PC-9 (cell line): ENCODE measurements around the gene OPN4.

Experiments
- EZH2 ChIP-seq: fragments of 200-600 bp; sonication (generic); IDR thresholded peaks from 2 replicates; pipeline ENCODE4 v1.8.0; 2017; ENCODE audit warnings: antibody characterized with exemption, low read depth
- TF ChIP-seq, protein P1 (sequence below): fragments of 200-600 bp; sonication (generic); conservative IDR thresholded peaks from 2 replicates; pipeline ENCODE4 v1.6.1; 2017; ENCODE audit warnings: mixed run types, antibody characterized with exemption, mild to moderate bottlenecking, moderate library complexity

DNA sequence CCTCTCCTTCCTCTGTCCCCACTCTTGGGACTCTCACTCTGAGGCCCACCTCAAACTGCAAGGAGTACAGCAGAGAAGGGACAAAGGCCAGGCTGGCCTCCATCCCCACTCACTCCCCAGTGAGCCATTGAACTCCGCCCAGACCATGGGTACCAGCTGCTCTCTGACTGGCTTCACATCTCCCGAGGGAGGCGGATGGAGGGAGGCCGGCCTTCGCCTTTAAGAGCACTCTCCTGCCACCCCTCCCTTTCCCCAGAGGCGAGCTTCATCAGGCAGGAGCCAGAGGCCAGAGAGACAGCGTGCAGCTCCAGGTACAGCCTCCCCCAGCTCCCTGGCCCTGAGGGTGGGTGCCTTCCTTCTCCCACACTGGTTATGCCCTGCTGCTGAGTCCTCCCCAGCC lies 12.2 kb downstream of the OPN4 start:
- no peak for TF ChIP-seq EZH2
- TF ChIP-seq, protein P1, sequence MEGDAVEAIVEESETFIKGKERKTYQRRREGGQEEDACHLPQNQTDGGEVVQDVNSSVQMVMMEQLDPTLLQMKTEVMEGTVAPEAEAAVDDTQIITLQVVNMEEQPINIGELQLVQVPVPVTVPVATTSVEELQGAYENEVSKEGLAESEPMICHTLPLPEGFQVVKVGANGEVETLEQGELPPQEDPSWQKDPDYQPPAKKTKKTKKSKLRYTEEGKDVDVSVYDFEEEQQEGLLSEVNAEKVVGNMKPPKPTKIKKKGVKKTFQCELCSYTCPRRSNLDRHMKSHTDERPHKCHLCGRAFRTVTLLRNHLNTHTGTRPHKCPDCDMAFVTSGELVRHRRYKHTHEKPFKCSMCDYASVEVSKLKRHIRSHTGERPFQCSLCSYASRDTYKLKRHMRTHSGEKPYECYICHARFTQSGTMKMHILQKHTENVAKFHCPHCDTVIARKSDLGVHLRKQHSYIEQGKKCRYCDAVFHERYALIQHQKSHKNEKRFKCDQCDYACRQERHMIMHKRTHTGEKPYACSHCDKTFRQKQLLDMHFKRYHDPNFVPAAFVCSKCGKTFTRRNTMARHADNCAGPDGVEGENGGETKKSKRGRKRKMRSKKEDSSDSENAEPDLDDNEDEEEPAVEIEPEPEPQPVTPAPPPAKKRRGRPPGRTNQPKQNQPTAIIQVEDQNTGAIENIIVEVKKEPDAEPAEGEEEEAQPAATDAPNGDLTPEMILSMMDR, result no peak
